ENCODE data around the gene ZNF783. TPM values are rescaled to one million over a fixed set of nuclear protein-coding genes. Genes with fewer than 3 reads are reported as not detected.

ZNF783 gene
- total and polyA plus RNA-seq, 3 donors from 2014 or later: 15.0 to 41.1 (median 30.5) TPM

DNA sequence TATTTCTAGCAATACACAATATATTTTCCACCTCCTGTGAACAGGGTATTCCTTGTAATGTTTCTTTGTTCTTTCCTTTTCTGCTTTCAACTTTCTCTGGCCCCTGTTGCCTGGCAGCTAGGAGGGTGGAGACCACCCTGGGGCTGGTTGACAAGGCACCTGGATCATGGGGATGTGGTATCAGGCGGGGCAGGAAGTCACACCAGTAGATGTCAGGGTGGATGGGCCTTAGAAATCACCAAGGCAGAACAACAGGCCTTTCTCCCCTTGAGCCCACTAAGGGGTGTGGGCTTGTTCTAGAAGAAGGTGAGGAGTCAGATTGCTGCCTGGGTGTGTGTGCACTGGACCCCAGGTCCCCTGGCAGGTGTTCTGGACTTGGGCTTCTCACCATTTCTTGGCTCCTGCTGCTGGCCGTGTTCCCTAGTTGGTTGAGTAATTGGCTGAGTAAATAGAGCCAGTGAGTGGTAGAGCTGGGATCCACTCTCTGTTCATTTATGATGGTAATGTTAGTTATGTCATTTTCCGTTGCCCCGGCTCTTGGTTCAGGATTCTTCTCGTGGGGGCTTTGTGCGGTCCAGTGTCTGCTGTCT is 24.9 kb downstream of the ZNF783 start:
- no peak for DNase-seq
- no peaks in the 10 kb centered on the region for H3K9me3 ChIP-seq
- H3K4me1 ChIP-seq: no peaks in the 10 kb centered on the region
- no peak overlapping the region for H3K4me3 ChIP-seq
- no peak overlapping the region for H3K27ac ChIP-seq
- H3K27me3 ChIP-seq: no peaks in the 10 kb centered on the region
- TF ChIP-seq, protein P1, sequence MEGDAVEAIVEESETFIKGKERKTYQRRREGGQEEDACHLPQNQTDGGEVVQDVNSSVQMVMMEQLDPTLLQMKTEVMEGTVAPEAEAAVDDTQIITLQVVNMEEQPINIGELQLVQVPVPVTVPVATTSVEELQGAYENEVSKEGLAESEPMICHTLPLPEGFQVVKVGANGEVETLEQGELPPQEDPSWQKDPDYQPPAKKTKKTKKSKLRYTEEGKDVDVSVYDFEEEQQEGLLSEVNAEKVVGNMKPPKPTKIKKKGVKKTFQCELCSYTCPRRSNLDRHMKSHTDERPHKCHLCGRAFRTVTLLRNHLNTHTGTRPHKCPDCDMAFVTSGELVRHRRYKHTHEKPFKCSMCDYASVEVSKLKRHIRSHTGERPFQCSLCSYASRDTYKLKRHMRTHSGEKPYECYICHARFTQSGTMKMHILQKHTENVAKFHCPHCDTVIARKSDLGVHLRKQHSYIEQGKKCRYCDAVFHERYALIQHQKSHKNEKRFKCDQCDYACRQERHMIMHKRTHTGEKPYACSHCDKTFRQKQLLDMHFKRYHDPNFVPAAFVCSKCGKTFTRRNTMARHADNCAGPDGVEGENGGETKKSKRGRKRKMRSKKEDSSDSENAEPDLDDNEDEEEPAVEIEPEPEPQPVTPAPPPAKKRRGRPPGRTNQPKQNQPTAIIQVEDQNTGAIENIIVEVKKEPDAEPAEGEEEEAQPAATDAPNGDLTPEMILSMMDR (IDR thresholded peaks at IDR 0.05): no peak
- TF ChIP-seq POLR2A (IDR thresholded peaks at IDR 0.05): no peak
- intact Hi-C loops (cut with DNase I; ENCODE audit: low total_unique reads): no loop called here
- H3K36me3 ChIP-seq (ENCODE audit: low read depth, missing control alignments): no peaks in the 10 kb centered on the region
- WGBS, 2 donors: 94 to 100% methylated on average over 6 of the region's 6 CpGs

DNA sequence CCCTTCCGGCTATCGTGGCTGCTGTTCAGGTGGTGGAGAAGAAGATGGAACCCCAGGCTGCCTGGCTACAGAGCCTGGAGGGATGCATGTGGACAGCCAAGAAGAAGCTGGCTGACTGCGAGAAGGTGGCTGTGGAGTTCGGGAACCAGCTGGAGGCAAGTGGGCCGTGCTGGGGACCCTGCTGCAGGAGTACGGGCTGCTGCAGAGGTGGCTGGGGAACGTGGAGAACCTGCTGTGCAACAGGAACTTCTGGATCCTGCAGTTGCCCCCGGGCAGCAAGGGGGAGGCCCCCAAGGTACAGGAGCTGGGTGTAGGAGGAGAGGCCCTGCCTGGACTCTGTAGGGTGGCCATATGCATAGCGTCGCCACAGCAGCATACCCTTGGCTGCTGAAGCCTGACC is 25.6 kb downstream of the ZNF783 start:
- H3K27me3 ChIP-seq: no peaks in the 10 kb centered on the region
- no peak for DNase-seq
- no peaks in the 10 kb centered on the region for H3K36me3 ChIP-seq (ENCODE audit: low read depth, missing control alignments)
- 91 to 95% methylated on average over 9 to 10 of the region's 10 CpGs for WGBS, 2 donors
- intact Hi-C loops (cut with DNase I; ENCODE audit: low total_unique reads): no loop called here
- H3K9me3 ChIP-seq: no peaks in the 10 kb centered on the region
- H3K4me3 ChIP-seq: no peak overlapping the region
- no peaks in the 10 kb centered on the region for H3K4me1 ChIP-seq
- no peak overlapping the region for H3K27ac ChIP-seq
- no peak for TF ChIP-seq POLR2A (IDR thresholded peaks at IDR 0.05)
- TF ChIP-seq, protein P1 (IDR thresholded peaks at IDR 0.05): no peak

DNA sequence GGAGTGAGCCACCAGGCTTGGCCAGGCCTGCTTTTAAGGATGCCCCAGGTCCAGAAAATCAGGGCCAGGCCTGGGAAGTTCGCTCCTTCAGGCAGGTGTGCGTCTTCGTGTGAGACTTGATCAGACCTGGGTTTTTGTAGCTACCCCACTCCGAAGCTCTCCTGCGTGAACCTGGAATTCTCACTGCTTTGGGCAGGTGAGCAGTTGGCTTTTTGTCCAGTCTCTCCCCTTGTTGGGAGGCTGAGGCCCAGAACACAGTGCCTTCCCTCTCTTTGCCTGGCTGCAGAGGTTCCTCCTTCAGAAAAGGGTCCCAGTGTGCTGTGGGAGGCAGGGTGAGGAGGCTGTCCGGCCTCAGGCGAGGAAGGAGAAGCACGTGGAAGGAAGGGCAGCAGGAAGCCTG is 27.3 kb downstream of the ZNF783 start:
- WGBS, 2 donors: 94 to 100% methylated on average over 7 to 8 of the region's 8 CpGs
- intact Hi-C loops (cut with DNase I; ENCODE audit: low total_unique reads): no loop called here
- H3K36me3 ChIP-seq (ENCODE audit: low read depth, missing control alignments): no peaks in the 10 kb centered on the region
- no peak overlapping the region for H3K27ac ChIP-seq
- TF ChIP-seq POLR2A (IDR thresholded peaks at IDR 0.05): no peak
- TF ChIP-seq, protein P1 (IDR thresholded peaks at IDR 0.05): no peak
- no peaks in the 10 kb centered on the region for H3K27me3 ChIP-seq
- no peaks in the 10 kb centered on the region for H3K9me3 ChIP-seq
- no peak overlapping the region for H3K4me3 ChIP-seq
- H3K4me1 ChIP-seq: no peaks in the 10 kb centered on the region
- no peak for DNase-seq

DNA sequence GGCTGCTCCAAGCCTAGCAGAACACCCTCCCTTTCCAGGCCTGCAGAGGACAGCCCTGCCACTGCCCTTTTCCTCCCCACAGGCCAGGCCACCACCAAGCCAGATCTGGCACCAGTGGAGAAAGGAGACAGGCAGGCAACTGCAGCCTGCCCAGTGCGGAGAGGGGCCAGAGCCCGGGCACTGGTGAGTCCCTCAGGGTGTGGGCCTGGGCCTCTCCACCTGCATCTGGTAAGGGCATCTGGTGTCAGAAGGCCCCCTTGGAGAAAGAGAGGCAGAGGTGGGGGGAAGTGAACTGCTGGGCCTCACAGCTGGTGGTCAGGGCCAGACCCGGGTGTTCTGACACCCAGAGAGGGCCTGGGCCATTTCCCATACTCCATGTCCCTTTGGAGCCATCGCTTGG is 27.9 kb downstream of the ZNF783 start:
- 92 to 100% methylated on average over 2 to 4 of the region's 4 CpGs for WGBS, 2 donors
- TF ChIP-seq, protein P1 (IDR thresholded peaks at IDR 0.05): no peak
- TF ChIP-seq POLR2A (IDR thresholded peaks at IDR 0.05): no peak
- Histone ChIP-seq H3K9me3 (no peaks in the 10 kb centered on the region), H3K36me3 (ENCODE audit: low read depth, missing control alignments) (no peaks in the 10 kb centered on the region), H3K4me3 (no peak overlapping the region), H3K4me1 (no peaks in the 10 kb centered on the region), H3K27ac (no peak overlapping the region), H3K27me3 (no peaks in the 10 kb centered on the region)
- no peak for DNase-seq
- intact Hi-C loops (cut with DNase I; ENCODE audit: low total_unique reads): no loop called here
